Neuronal stem cell (in vitro differentiated cells): Measurements from ENCODE around the gene CDC25B.

ENCODE experiments used
- DNase-seq: peaks from one replicate; pipeline ENCODE4 v3.0.0-alpha.2; 2013; ENCODE audit warnings: low spot score
- H2AFZ ChIP-seq: one replicate; pipeline ENCODE4 v1.6.1; 2013; ENCODE audit warnings: mild to moderate bottlenecking, low read length, inconsistent platforms
- H2AK5ac ChIP-seq: 2 replicates; pipeline ENCODE4 v1.6.1; 2013; ENCODE audit warnings: low read depth, mild to moderate bottlenecking, inconsistent platforms, low read length, moderate library complexity, mixed read lengths
- H2BK120ac ChIP-seq: 2 replicates; pipeline ENCODE4 v1.6.1; 2013; ENCODE audit warnings: low read depth, mild to moderate bottlenecking, inconsistent platforms, low read length, moderate library complexity, mixed read lengths
- H2BK12ac ChIP-seq: one replicate; pipeline ENCODE4 v1.6.1; 2013; ENCODE audit warnings: low read length, inconsistent platforms
- H2BK15ac ChIP-seq: 2 replicates; pipeline ENCODE4 v1.6.1; 2013; ENCODE audit warnings: mild to moderate bottlenecking, low read length, inconsistent platforms, mixed read lengths
- H2BK5ac ChIP-seq: one replicate; pipeline ENCODE4 v1.6.1; 2013; ENCODE audit warnings: inconsistent platforms, mild to moderate bottlenecking, low read length, moderate library complexity
- H3K14ac ChIP-seq: one replicate; pipeline ENCODE4 v1.6.1; 2013; ENCODE audit warnings: low read length, inconsistent platforms
- H3K18ac ChIP-seq: 2 replicates; pipeline ENCODE4 v1.6.1; 2013; ENCODE audit warnings: low read length, inconsistent platforms
- H3K23ac ChIP-seq: 2 replicates; pipeline ENCODE4 v1.6.1; 2013; ENCODE audit warnings: low read depth, mild to moderate bottlenecking, mixed read lengths, low read length, inconsistent platforms; ENCODE audit not compliant: poor library complexity
- H3K27ac ChIP-seq: replicated peaks from 3 replicates; pipeline ENCODE4 v1.5.1; 2013; ENCODE audit warnings: low read length, inconsistent platforms
- H3K27me3 ChIP-seq, 3 experiments: 2 replicates each; pipeline ENCODE4 v1.6.1; 2013; ENCODE audit warnings: low read length in 3 of 3, mild to moderate bottlenecking in 2 of 3, inconsistent platforms in 1 of 3, low read depth in 1 of 3, mixed read lengths in 1 of 3, moderate library complexity in 1 of 3; ENCODE audit not compliant: control insufficient read depth in 3 of 3, insufficient read depth in 3 of 3
- H3K36me3 ChIP-seq, 2 donors: replicated peaks in 1 of 2; 2 replicates each; pipeline ENCODE4 v1.6.1; 2013; ENCODE audit warnings: low read length in 2 of 2; ENCODE audit not compliant: control insufficient read depth in 2 of 2, insufficient read depth in 2 of 2
- H3K4ac ChIP-seq: 2 replicates; pipeline ENCODE4 v1.6.1; 2013; ENCODE audit warnings: inconsistent platforms, mild to moderate bottlenecking, low read length, moderate library complexity
- H3K4me1 ChIP-seq, 2 donors: 1 replicate in 1 of 2; 2 replicates in 1 of 2; pipeline ENCODE4 v1.6.1; 2013; ENCODE audit warnings: low read length in 2 of 2, low read depth in 1 of 2; ENCODE audit not compliant: control insufficient read depth in 2 of 2, insufficient read depth in 1 of 2
- H3K4me2 ChIP-seq: one replicate; pipeline ENCODE4 v1.6.1; 2013; ENCODE audit warnings: mild to moderate bottlenecking, low read length, inconsistent platforms; ENCODE audit not compliant: insufficient read depth, poor library complexity, severe bottlenecking
- H3K4me3 ChIP-seq, 2 donors: 2 replicates each; pipeline ENCODE4 v1.5.1; 2013; ENCODE audit warnings: low read length in 2 of 2, mild to moderate bottlenecking in 2 of 2, inconsistent platforms in 1 of 2, moderate library complexity in 1 of 2
- H3K79me1 ChIP-seq: one replicate; pipeline ENCODE4 v1.6.1; 2013; ENCODE audit warnings: low read depth, mild to moderate bottlenecking, inconsistent platforms, low read length, moderate library complexity
- H3K9ac ChIP-seq: one replicate; pipeline ENCODE4 v1.6.1; 2013; ENCODE audit warnings: mild to moderate bottlenecking, low read depth, low read length, inconsistent platforms; ENCODE audit not compliant: poor library complexity
- H3K9me3 ChIP-seq, 2 donors: replicated peaks in 1 of 2; 2 replicates each; pipeline versions ENCODE3 to v1.6.1; 2013; ENCODE audit warnings: low read length in 2 of 2, mild to moderate bottlenecking in 2 of 2, inconsistent platforms in 1 of 2, low read depth in 1 of 2, mixed read lengths in 1 of 2, moderate library complexity in 1 of 2; ENCODE audit not compliant: control insufficient read depth in 2 of 2, insufficient read depth in 1 of 2
- H4K8ac ChIP-seq: one replicate; pipeline ENCODE4 v1.6.1; 2013; ENCODE audit warnings: low read depth, mild to moderate bottlenecking, inconsistent platforms, low read length, moderate library complexity
- H4K91ac ChIP-seq: one replicate; pipeline ENCODE4 v1.6.1; 2013; ENCODE audit warnings: low read length, low read depth, mild to moderate bottlenecking, inconsistent platforms; ENCODE audit not compliant: poor library complexity
- WGBS, 2 donors: extraction: QIAGEN DNeasy Blood & Tissue Kit; methylation state at CpG; one replicate each; pipeline ENCODE4 v1.1.7; 2013; ENCODE audit warnings: missing lambda C conversion rate in 2 of 2, mixed read lengths in 1 of 2; ENCODE audit not compliant: insufficient read length in 2 of 2, insufficient replicate concordance in 1 of 2; ENCODE audit errors: extremely low coverage in 2 of 2; 5-methylcytosine and 5-hydroxymethylcytosine counted together

Gene CDC25B

DNA sequence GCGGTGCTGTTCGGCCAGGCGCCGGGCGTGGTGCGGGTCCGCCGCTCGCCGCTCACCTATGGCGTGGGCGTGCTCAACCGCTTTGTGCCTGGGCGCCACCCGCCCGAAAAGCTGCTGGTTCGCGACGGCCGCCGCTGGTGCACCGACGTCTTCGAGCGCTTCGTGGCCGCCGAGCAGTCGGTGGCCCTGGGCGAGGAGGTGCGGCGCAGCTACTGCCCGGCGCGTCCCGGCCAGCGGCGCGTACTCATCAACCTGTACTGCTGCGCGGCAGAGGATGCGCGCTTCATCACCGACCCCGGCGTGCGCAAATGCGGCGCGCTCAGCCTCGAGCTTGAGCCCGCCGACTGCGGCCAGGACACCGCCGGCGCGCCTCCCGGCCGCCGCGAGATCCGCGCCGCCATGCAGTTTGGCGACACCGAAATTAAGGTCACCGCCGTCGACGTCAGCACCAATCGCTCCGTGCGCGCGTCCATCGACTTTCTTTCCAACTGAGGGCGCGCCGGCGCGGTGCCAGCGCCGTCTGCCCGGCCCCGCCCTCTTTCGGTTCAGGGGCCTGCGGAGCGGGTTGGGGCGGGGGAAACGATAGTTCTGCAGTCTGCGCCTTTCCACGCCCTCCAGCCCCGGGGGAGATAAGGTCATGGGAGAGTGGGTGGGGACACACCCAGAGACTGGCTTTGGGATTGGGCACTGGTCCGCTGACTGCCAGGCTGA is 44.3 kb upstream of the CDC25B start:
- DNase-seq = no peak
- peaks cover 5 to 51% (median 10%) of the 10 kb centered on the region in 3 experiments for H3K27me3 ChIP-seq
- WGBS, 2 donors = no CpG with 5 or more reads among the region's 95 CpGs
- H3K27ac ChIP-seq = no peak overlapping the region
- peak overlapping the region in 1 of 2 donors; percentile 72 for H3K4me3 ChIP-seq
- peak overlapping the region; percentile 82 for H3K9ac ChIP-seq
- H2BK12ac ChIP-seq = no peak overlapping the region
- H3K4ac ChIP-seq = no peak overlapping the region
- peak overlapping the region; percentile 56 for H3K4me2 ChIP-seq
- no peaks in the 10 kb centered on the region for H3K9me3 ChIP-seq
- H2BK120ac ChIP-seq = no peak overlapping the region
- H2BK15ac ChIP-seq = peak overlapping the region; percentile 24
- H4K91ac ChIP-seq = no peak overlapping the region
- peak overlapping the region; percentile 50 for H4K8ac ChIP-seq
- peaks cover 1 to 28% of the 10 kb centered on the region in 2 donors for H3K36me3 ChIP-seq
- H2BK5ac ChIP-seq = no peak overlapping the region
- no peak overlapping the region for H2AFZ ChIP-seq
- H3K18ac ChIP-seq = peak overlapping the region; percentile 71
- H3K4me1 ChIP-seq = peaks cover 0 to 3% of the 10 kb centered on the region in 2 donors
- H2AK5ac ChIP-seq = peak overlapping the region; percentile 82
- peak overlapping the region; percentile 86 for H3K14ac ChIP-seq
- peak overlapping the region; percentile 66 for H3K23ac ChIP-seq
- no peaks in the 10 kb centered on the region for H3K79me1 ChIP-seq

- no peak overlapping the region for H3K4ac ChIP-seq
- H3K23ac ChIP-seq = peak overlapping the region; percentile 66
- H2BK5ac ChIP-seq = no peak overlapping the region
- H3K9ac ChIP-seq = no peak overlapping the region
- H3K4me2 ChIP-seq = peak overlapping the region; percentile 56
- peaks cover 0 to 45% (median 10%) of the 10 kb centered on the region in 3 experiments for H3K27me3 ChIP-seq
- peak overlapping the region; percentile 12 for H3K18ac ChIP-seq
- H4K8ac ChIP-seq = no peak overlapping the region
- no peak overlapping the region for H2BK15ac ChIP-seq
- H3K27ac ChIP-seq = no peak overlapping the region
- H2AFZ ChIP-seq = no peak overlapping the region
- no peak for DNase-seq
- peaks cover 1 to 29% of the 10 kb centered on the region in 2 donors for H3K36me3 ChIP-seq
- H2AK5ac ChIP-seq = no peak overlapping the region
- no peak overlapping the region for H2BK12ac ChIP-seq
- H3K4me1 ChIP-seq = peaks cover 0 to 3% of the 10 kb centered on the region in 2 donors
- WGBS, 2 donors = no CpG with 5 or more reads among the region's 13 CpGs
- H4K91ac ChIP-seq = no peak overlapping the region
- H3K14ac ChIP-seq = no peak overlapping the region
- no peaks in the 10 kb centered on the region for H3K9me3 ChIP-seq
- H3K4me3 ChIP-seq = no peak overlapping the region
- H2BK120ac ChIP-seq = no peak overlapping the region
- no peaks in the 10 kb centered on the region for H3K79me1 ChIP-seq
Measured at GRCh38 chr20:3752386-3752759, 43.7 kb upstream of the CDC25B start.

DNA sequence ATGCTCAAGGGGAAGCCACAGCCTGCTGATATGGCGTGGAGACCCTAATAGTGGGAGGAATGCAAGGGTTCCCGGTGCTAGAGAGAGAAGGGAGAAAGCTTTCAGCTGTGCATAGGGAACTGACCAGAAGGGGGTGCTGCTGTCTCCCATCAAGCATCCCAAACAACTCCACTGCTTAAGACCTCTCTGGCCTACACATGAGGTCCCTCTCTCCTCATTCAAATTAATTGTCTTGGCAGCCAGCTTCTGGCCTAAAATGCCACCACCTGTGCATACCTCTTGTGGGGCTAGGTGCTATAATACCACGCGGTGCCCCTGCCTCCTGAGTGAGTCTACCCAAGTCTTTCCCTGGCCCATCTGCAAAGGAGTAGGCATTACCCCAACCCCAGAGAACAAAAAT is 43.0 kb upstream of the CDC25B start:
- no peak overlapping the region for H2AK5ac ChIP-seq
- H3K18ac ChIP-seq = no peak overlapping the region
- no peak overlapping the region for H2BK5ac ChIP-seq
- peaks cover 0 to 43% (median 10%) of the 10 kb centered on the region in 3 experiments for H3K27me3 ChIP-seq
- H3K79me1 ChIP-seq = no peaks in the 10 kb centered on the region
- no peak overlapping the region for H2BK12ac ChIP-seq
- WGBS, 2 donors = no CpG with 5 or more reads among the region's 4 CpGs
- no peak overlapping the region for H4K91ac ChIP-seq
- H3K4me2 ChIP-seq = no peak overlapping the region
- no peak overlapping the region for H3K23ac ChIP-seq
- H3K14ac ChIP-seq = no peak overlapping the region
- peaks cover 0 to 3% of the 10 kb centered on the region in 2 donors for H3K4me1 ChIP-seq
- no peak overlapping the region for H4K8ac ChIP-seq
- H3K9me3 ChIP-seq = no peaks in the 10 kb centered on the region
- no peak overlapping the region for H3K4me3 ChIP-seq
- no peak overlapping the region for H2BK15ac ChIP-seq
- H3K9ac ChIP-seq = no peak overlapping the region
- peak; percentile 52 for DNase-seq
- peaks cover 3 to 36% of the 10 kb centered on the region in 2 donors for H3K36me3 ChIP-seq
- H3K4ac ChIP-seq = no peak overlapping the region
- no peak overlapping the region for H3K27ac ChIP-seq
- H2BK120ac ChIP-seq = no peak overlapping the region
- H2AFZ ChIP-seq = no peak overlapping the region

GRCh38 chr20:3753501-3754275 is 42.4 kb upstream of the CDC25B start:
- H3K9ac ChIP-seq = peak overlapping the region; percentile 54
- no peak overlapping the region for H4K91ac ChIP-seq
- H3K27ac ChIP-seq = no peak overlapping the region
- no peak overlapping the region for H3K4ac ChIP-seq
- H2BK12ac ChIP-seq = no peak overlapping the region
- no peak overlapping the region for H3K4me3 ChIP-seq
- H3K79me1 ChIP-seq = peaks cover 3% of the 10 kb centered on the region
- H3K27me3 ChIP-seq = peaks cover 0 to 41% (median 10%) of the 10 kb centered on the region in 3 experiments
- no peak overlapping the region for H3K18ac ChIP-seq
- H4K8ac ChIP-seq = no peak overlapping the region
- H2BK120ac ChIP-seq = no peak overlapping the region
- peak overlapping the region; percentile 41 for H2AK5ac ChIP-seq
- peak overlapping the region; percentile 25 for H3K23ac ChIP-seq
- DNase-seq = no peak
- H3K36me3 ChIP-seq = peaks cover 6 to 41% of the 10 kb centered on the region in 2 donors
- H3K4me1 ChIP-seq = peaks cover 0 to 3% of the 10 kb centered on the region in 2 donors
- no peaks in the 10 kb centered on the region for H3K9me3 ChIP-seq
- no peak overlapping the region for H3K4me2 ChIP-seq
- H3K14ac ChIP-seq = peak overlapping the region; percentile 11
- H2AFZ ChIP-seq = no peak overlapping the region
- H2BK5ac ChIP-seq = no peak overlapping the region
- WGBS, 2 donors = no CpG with 5 or more reads among the region's 26 CpGs
- no peak overlapping the region for H2BK15ac ChIP-seq
